ENCODE data around the gene FUT2.

FUT2 gene

DNA sequence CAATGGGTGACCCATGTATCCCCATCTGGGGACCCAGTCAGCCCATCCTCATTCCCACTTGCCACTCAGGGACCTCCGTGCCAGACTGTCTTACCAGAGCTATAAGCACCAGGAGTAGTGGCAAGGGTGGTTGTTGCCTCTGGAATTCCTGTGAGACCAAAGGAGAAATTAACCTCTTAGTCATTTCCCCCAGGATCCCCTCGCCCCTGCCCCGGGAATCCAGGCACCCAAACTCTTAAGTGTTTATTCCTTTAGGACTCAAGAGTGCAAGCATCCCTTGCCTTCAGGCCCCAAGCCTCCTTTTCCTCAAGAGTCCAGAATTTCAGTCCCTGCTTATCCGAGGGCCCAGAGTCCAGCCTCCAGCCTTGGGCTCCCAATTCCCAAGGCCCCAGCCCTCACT, 32.1 kb upstream of the FUT2 start:
- Mint-ChIP-seq H3K9me3 (no peaks in the 10 kb centered on the region), H3K4me1 (ENCODE audit: low read depth) (peaks cover 8% of the 10 kb centered on the region), H3K27me3 (no peaks in the 10 kb centered on the region), H3K27ac (no peak overlapping the region), H3K4me3 (no peak overlapping the region), H3K36me3 (ENCODE audit: low read depth) (no peaks in the 10 kb centered on the region)
- DNase-seq: no peak

DNA sequence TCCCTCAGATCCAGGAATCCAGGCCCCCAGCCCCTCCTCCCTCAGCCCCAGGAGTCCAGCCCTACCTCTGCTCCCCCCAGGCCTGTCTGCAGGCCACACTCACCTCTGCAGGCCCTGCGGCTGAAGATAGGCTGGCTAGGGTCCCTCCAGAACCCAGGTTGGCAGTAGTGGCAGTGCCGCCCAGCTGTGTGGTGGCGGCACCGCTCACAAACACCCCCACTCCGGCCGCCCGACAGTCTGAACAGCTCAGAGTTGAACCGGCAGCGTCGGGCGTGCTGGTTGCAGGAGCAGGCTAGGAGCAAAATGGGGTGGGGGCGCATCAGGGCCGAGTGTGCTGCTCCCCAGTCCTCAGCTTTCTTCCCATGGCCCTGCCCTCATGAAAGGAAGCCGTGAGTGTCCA, 31.3 kb upstream of the FUT2 start:
- no peak for DNase-seq
- peaks cover 8% of the 10 kb centered on the region for H3K4me1 Mint-ChIP-seq (ENCODE audit: low read depth)
- H3K9me3 Mint-ChIP-seq: no peaks in the 10 kb centered on the region
- no peaks in the 10 kb centered on the region for H3K36me3 Mint-ChIP-seq (ENCODE audit: low read depth)
- no peak overlapping the region for H3K4me3 Mint-ChIP-seq
- no peak overlapping the region for H3K27ac Mint-ChIP-seq
- H3K27me3 Mint-ChIP-seq: no peaks in the 10 kb centered on the region

GRCh38 chr19:48665786-48666185, 30.0 kb upstream of the FUT2 start:
- Mint-ChIP-seq H3K27ac (no peak overlapping the region), H3K27me3 (no peaks in the 10 kb centered on the region), H3K4me3 (no peak overlapping the region), H3K4me1 (ENCODE audit: low read depth) (peaks cover 6% of the 10 kb centered on the region), H3K36me3 (ENCODE audit: low read depth) (no peaks in the 10 kb centered on the region), H3K9me3 (no peaks in the 10 kb centered on the region)
- DNase-seq: no peak

GRCh38 chr19:48668332-48668731, 27.4 kb upstream of the FUT2 start:
- Mint-ChIP-seq H3K27me3 (no peaks in the 10 kb centered on the region), H3K27ac (no peak overlapping the region), H3K4me1 (ENCODE audit: low read depth) (no peaks in the 10 kb centered on the region), H3K9me3 (no peaks in the 10 kb centered on the region), H3K36me3 (ENCODE audit: low read depth) (no peaks in the 10 kb centered on the region), H3K4me3 (no peak overlapping the region)
- DNase-seq: no peak

DNA sequence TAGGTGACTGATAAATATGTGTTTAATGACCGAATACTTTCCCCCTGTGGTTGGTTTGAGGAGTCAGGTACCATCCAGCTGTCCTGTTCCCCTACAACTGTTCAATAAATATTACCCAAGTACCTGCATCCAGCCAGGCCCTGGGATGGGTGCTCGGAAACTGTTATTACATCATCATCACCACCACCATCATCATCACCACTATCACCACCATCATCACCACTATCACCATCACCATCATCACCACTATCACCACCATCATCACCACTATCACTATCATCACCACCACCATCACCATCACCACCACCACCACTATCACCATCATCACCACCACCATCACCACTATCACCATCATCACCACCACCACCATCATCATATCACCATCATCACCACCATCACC, 27.0 kb upstream of the FUT2 start:
- H3K4me3 Mint-ChIP-seq: no peak overlapping the region
- H3K36me3 Mint-ChIP-seq (ENCODE audit: low read depth): no peaks in the 10 kb centered on the region
- no peaks in the 10 kb centered on the region for H3K4me1 Mint-ChIP-seq (ENCODE audit: low read depth)
- no peak overlapping the region for H3K27ac Mint-ChIP-seq
- no peak for DNase-seq
- no peaks in the 10 kb centered on the region for H3K9me3 Mint-ChIP-seq
- H3K27me3 Mint-ChIP-seq: no peaks in the 10 kb centered on the region

DNA sequence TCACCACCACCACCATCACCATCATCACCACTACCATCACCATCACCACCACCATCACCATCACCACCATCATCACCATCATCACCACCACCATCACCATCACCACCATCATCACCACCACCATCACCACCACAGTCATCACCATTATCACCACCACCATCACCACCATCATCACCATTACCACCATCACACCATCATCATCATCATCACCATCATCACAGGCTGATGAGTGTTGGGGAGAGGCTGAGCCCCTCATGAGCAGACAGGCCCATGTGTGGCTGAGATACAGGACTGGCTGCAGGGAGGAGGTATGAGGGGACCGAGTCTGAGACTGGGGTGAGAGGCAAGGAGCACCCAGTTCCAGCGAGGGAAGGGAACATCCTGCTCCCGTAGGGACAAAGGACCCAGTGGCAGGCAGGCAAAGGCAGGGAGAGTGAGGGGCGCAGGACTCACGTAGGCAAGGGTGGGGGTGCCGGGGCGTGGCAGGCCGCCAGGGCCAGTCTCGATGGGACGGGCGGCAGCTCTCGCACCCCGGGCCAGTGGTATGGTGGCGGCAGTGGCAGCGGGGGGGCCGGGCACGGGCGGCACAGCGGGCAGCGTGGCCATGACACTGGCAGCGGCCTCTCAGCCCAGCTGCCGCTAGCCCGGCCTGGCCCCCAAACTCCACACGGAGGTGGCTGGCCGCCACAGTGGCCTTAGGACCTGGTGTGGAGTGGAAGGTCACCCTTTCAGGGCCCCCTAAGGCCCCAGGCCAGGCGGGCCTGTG, 25.7 kb upstream of the FUT2 start:
- no peak for DNase-seq
- H3K9me3 Mint-ChIP-seq: no peaks in the 10 kb centered on the region
- H3K4me1 Mint-ChIP-seq (ENCODE audit: low read depth): peaks cover 1% of the 10 kb centered on the region
- no peaks in the 10 kb centered on the region for H3K27me3 Mint-ChIP-seq
- peak overlapping the region; percentile 73 for H3K27ac Mint-ChIP-seq
- H3K4me3 Mint-ChIP-seq: no peak overlapping the region
- H3K36me3 Mint-ChIP-seq (ENCODE audit: low read depth): no peaks in the 10 kb centered on the region

GRCh38 chr19:48670699-48671445, 24.9 kb upstream of the FUT2 start:
- Mint-ChIP-seq H3K4me3 (no peak overlapping the region), H3K27me3 (no peaks in the 10 kb centered on the region), H3K27ac (no peak overlapping the region), H3K4me1 (ENCODE audit: low read depth) (peaks cover 6% of the 10 kb centered on the region), H3K36me3 (ENCODE audit: low read depth) (no peaks in the 10 kb centered on the region), H3K9me3 (no peaks in the 10 kb centered on the region)
- DNase-seq: no peak

GRCh38 chr19:48671446-48671995, 24.2 kb upstream of the FUT2 start:
- Mint-ChIP-seq H3K27ac (no peak overlapping the region), H3K27me3 (no peaks in the 10 kb centered on the region), H3K4me1 (ENCODE audit: low read depth) (peaks cover 6% of the 10 kb centered on the region), H3K9me3 (no peaks in the 10 kb centered on the region), H3K36me3 (ENCODE audit: low read depth) (no peaks in the 10 kb centered on the region), H3K4me3 (no peak overlapping the region)
- DNase-seq: no peak

DNA sequence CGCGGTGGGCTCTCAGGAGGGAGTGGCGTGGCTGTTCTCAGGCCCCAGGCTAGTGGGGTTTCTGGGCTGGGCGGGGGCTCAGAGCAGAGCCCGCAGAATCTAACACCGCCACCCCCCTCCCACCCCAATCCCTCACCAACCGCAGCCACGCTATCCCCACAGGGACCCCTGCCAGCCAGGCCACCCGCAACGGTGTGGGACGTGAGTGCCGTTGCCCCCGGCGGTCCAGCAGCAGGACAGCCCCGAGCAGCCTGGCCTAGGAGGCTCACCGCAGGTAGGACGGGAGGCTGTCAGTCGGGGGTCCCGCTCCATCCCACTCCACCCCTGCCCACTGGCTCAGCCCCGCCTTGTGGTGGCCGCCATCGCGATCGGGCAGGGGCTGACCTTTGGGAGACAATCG, 22.8 kb upstream of the FUT2 start, which contains the start of gene NTN5:
Gene NTN5 (minus strand): TSS at position 24 of the 400 bp plus-strand sequence. CDS start 2,031 bp downstream, outside the sequence.
- no peak within 1 kb of the TSS for H3K4me3 Mint-ChIP-seq
- peaks cover 6% of the 10 kb centered on the region for H3K4me1 Mint-ChIP-seq (ENCODE audit: low read depth)
- H3K27ac Mint-ChIP-seq: no peak within 1 kb of the TSS

DNA sequence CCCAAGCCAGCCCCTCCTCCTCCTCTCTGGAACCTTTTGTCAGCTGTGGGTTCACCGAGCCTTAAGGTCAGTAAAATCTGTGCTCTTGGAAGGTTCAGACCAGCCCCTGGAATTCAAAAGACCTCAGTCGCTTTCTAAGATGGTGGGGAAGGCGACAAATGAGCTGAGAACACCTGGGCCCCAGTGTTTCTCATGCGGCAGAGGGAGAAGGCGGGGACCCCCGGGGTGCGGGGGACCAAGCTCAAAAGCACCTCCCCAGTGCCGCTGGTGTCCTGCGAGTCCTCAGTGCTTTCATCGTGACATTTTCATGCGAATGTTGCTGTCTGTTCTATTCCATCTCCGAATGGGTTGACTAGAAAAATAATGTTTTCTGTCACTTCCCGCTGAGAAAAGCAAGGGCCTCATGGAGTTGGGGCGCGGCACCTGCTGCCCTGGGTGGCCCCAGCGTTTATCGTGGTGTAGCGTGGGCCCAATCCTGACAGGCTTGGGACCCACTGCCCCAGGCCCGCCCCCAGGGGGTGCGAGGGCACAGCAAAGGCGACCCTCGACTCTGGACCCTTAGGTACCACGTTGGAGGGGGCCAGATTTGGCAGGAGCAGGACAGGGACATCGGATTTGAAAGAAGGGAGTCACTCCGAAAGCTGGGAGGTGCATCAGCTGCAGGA, 22.2 kb upstream of the FUT2 start:
- H3K36me3 Mint-ChIP-seq (ENCODE audit: low read depth): no peaks in the 10 kb centered on the region
- no peak for DNase-seq
- no peak overlapping the region for H3K4me3 Mint-ChIP-seq
- no peak overlapping the region for H3K27ac Mint-ChIP-seq
- H3K9me3 Mint-ChIP-seq: no peaks in the 10 kb centered on the region
- peaks cover 6% of the 10 kb centered on the region for H3K4me1 Mint-ChIP-seq (ENCODE audit: low read depth)
- H3K27me3 Mint-ChIP-seq: no peaks in the 10 kb centered on the region

More for the DNA sequence above, 22.8 kb upstream of the FUT2 start, which contains the start of gene NTN5:
- no peaks in the 10 kb centered on the region for H3K9me3 Mint-ChIP-seq
- H3K36me3 Mint-ChIP-seq (ENCODE audit: low read depth): no peaks in the 10 kb centered on the region
- DNase-seq: no peak
- no peaks in the 10 kb centered on the region for H3K27me3 Mint-ChIP-seq

DNA sequence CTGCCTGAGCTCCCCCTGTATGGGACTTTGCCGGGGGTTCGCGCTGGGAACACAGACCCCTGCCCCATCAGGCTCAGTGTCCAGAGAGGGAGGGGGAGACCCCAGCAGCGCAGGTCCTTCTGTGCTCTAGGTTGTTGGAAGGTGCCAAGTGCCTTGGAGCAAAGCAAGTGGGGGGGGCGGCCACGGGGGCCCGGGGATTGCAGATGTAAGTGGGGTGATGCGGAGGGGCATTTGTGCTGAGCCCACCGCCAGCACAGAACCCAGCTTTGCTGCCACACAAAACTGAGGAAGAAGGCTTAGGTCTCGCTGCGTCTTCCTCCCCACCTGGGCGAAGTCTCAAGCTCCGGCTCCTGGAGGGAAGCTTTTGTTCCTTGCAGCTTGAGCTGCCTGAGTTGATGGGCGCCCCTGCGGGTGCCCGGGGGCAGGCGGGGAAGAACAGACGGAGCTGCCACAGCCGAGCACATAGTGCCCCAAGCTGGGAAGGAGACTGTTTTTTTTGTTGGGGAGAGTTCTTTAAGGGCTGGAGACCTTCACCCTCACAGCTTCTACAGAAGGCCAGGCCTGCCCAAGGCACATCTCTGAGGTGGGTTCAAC, 21.5 kb upstream of the FUT2 start:
- H3K36me3 Mint-ChIP-seq (ENCODE audit: low read depth): no peaks in the 10 kb centered on the region
- H3K27ac Mint-ChIP-seq: no peak overlapping the region
- H3K4me1 Mint-ChIP-seq (ENCODE audit: low read depth): peaks cover 6% of the 10 kb centered on the region
- no peak for DNase-seq
- H3K9me3 Mint-ChIP-seq: no peaks in the 10 kb centered on the region
- no peaks in the 10 kb centered on the region for H3K27me3 Mint-ChIP-seq
- no peak overlapping the region for H3K4me3 Mint-ChIP-seq

DNA sequence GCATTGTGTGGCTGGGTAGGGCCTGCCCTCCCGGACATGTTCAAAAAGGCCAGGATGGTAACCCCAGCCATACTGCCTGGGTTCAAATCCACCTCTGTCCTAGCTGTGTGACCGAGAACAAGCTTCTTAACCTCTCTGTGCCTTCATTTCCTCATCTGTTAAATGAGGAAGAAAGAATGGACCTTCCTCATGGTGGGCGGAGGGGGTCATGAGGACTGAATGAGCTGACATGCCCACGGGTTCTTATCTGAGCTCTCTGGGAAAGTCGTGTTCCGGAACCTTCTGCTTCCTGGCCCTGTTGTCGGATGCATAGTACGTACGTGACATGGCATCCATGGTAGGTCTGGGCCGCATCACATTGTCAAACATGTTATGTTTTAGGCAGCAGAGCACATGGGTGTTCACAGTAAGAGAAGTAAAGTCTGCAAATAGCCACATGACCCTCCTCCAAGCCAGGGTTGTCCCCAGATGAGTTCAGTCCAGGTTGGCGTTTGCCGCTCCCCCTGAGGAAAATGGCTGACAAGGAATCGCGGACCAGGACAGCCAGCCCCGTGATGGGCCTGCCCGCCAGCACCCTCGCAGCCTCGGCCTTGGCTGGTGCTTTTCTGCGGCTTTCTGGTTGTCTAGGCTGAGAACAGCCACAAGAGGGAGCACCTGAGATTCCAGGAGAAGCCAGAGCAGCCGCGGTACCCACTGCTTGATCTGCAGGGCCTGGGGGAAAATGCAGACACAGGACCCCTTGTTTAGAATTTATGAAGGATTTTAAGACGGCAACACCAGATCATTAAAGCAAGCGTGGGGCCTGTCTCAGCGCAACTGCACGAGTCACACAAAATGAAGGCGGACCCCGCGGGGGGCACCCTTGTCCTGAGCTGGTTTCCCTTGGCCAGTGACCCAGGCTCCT, 20.6 kb upstream of the FUT2 start:
- DNase-seq: peak; percentile 80
- Mint-ChIP-seq H3K27me3 (no peaks in the 10 kb centered on the region), H3K36me3 (ENCODE audit: low read depth) (no peaks in the 10 kb centered on the region), H3K4me3 (no peak overlapping the region), H3K4me1 (ENCODE audit: low read depth) (peaks cover 6% of the 10 kb centered on the region), H3K9me3 (no peaks in the 10 kb centered on the region), H3K27ac (no peak overlapping the region)

- H3K4me3 Mint-ChIP-seq: no peak overlapping the region
- H3K4me1 Mint-ChIP-seq (ENCODE audit: low read depth): peaks cover 6% of the 10 kb centered on the region
- no peaks in the 10 kb centered on the region for H3K27me3 Mint-ChIP-seq
- H3K27ac Mint-ChIP-seq: no peak overlapping the region
- DNase-seq: no peak
- H3K36me3 Mint-ChIP-seq (ENCODE audit: low read depth): no peaks in the 10 kb centered on the region
- H3K9me3 Mint-ChIP-seq: no peaks in the 10 kb centered on the region
Observed at GRCh38 chr19:48676487-48676886, 19.3 kb upstream of the FUT2 start.
